ENCODE measurements around the gene RXRA. TPM values are rescaled to one million over a fixed set of nuclear protein-coding genes. Genes with fewer than 3 reads are reported as not detected.

Gene RXRA
- total RNA-seq, 4 donors from 2014 or later = 53.5 to 61.5 (median 56.5) TPM

DNA sequence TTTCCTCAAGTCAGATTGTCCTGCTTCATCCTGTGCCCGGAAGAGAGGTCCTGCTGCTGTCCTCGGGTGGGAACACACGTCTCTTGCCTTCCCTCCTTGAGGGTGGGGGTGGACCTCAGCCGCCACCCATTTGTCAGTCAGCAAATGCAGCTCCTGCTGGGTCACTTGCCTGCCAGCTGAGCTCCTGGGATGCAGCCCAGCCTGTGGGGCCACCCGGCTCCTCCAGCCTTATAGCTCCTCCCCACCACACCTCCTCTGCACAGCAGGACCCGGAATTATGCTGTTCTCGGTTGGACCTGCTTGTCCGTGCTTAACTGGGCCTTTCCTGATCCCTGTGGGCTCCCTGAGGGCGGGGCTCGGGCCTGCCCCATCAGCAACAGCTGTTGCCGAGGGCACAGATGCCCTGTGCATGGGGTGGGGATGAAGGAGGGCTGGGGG lies 52.7 kb downstream of the RXRA start:
- Histone ChIP-seq H3K36me3 (no peaks in the 10 kb centered on the region), H3K27me3 (no peaks in the 10 kb centered on the region), H3K4me1 (peaks cover 0 to 100% (median 98%) of the 10 kb centered on the region in 4 donors), H3K9me3 (no peaks in the 10 kb centered on the region), H3K4me3 (no peak overlapping the region), H3K27ac (peak overlapping the region; percentile 31 to 96 (median 82))
- peak in 1 of 2 donors; percentile 56 for TF ChIP-seq EP300 (IDR thresholded peaks at IDR 0.05)
- no peak for TF ChIP-seq POLR2A (IDR thresholded peaks at IDR 0.05)
- no peak for DNase-seq (ENCODE audit: low spot score in 2 of 2)
- 24 to 25% methylated on average over 9 to 10 of the region's 11 CpGs for WGBS, 2 donors

DNA sequence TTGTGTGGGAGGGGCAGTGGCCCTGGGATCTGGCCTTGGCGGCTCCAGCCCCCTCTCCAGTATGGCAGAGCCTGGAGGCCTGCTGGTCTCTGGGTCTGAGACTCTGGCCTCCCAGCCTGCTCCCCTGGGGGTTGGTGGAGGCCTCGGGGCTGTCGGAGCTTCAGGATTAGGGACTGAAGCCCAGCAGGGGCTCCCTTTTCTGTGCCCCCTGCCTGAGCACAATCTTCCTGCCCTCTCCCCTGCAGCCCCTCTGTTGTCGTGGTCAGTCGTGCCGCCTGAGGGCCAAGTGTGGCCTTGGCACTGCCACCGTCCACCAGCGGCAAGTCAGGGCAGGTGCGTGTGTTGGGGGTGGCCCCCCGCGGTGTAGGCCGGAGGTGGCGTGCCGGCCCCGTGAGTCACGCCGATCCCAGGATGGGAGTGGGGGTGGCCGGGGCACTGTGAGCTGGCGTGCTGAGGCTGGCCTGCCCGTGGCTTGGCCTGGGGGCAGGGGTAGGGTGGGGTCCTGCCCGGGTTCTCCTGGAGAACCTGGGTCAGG lies 53.6 kb downstream of the RXRA start:
- Histone ChIP-seq H3K36me3 (no peaks in the 10 kb centered on the region), H3K4me1 (peaks cover 0 to 100% (median 97%) of the 10 kb centered on the region in 4 donors), H3K27me3 (no peaks in the 10 kb centered on the region), H3K4me3 (no peak overlapping the region), H3K27ac (peak overlapping the region; percentile 31 to 96 (median 82)), H3K9me3 (no peaks in the 10 kb centered on the region)
- 34 to 83% methylated on average over 8 to 9 of the region's 21 CpGs for WGBS, 2 donors
- DNase-seq (ENCODE audit: low spot score in 2 of 2) = no peak
- TF ChIP-seq POLR2A (IDR thresholded peaks at IDR 0.05) = no peak
- TF ChIP-seq, protein P1, sequence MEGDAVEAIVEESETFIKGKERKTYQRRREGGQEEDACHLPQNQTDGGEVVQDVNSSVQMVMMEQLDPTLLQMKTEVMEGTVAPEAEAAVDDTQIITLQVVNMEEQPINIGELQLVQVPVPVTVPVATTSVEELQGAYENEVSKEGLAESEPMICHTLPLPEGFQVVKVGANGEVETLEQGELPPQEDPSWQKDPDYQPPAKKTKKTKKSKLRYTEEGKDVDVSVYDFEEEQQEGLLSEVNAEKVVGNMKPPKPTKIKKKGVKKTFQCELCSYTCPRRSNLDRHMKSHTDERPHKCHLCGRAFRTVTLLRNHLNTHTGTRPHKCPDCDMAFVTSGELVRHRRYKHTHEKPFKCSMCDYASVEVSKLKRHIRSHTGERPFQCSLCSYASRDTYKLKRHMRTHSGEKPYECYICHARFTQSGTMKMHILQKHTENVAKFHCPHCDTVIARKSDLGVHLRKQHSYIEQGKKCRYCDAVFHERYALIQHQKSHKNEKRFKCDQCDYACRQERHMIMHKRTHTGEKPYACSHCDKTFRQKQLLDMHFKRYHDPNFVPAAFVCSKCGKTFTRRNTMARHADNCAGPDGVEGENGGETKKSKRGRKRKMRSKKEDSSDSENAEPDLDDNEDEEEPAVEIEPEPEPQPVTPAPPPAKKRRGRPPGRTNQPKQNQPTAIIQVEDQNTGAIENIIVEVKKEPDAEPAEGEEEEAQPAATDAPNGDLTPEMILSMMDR (IDR thresholded peaks at IDR 0.05) = no peak
- no peak for TF ChIP-seq EP300 (IDR thresholded peaks at IDR 0.05)

DNA sequence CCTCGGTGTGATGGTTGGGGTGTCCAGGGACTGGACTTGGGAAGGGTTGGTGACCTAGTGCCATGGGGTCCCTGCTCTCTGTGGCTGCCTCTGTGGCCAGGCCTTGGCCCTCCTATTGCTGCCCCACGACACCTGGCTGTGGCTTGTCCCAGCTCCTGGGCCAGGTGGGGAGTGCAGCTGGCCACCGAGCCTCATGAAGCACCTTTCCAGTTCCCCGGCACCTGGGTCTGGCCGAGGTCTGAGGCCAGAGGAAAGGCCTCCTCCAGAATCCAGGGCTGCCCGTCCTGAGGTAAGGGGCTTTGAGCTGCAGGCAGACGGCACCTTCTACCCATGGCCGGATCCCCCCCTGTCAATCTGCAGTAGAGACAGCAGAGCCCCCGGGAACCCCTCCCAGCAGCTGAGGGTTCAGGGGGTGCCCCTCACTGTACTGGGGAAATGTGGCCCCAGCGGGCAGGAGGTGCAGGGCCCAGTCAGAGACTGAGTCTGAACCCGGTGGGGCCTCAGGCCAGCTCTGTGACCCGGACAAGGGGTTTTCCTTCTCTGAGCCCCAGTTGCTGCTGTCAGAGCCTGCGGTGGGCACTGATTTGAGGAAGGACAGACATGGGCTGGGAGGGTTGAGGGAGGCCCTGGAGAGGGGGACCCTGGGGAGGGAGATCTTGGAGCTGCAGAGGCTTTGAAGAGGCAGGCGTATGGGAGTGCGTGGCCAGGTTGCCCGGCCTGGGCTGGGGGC lies 54.5 kb downstream of the RXRA start:
- Histone ChIP-seq H3K36me3 (no peaks in the 10 kb centered on the region), H3K27ac (peak overlapping the region; percentile 16 to 96 (median 82)), H3K4me1 (peaks cover 0 to 100% (median 98%) of the 10 kb centered on the region in 4 donors), H3K4me3 (no peak overlapping the region), H3K27me3 (no peaks in the 10 kb centered on the region), H3K9me3 (no peaks in the 10 kb centered on the region)
- 65 to 67% methylated on average over 11 to 15 of the region's 16 CpGs for WGBS, 2 donors
- TF ChIP-seq POLR2A (IDR thresholded peaks at IDR 0.05) (no peak), EP300 (IDR thresholded peaks at IDR 0.05) (no peak)
- TF ChIP-seq, protein P1 (IDR thresholded peaks at IDR 0.05) = no peak
- DNase-seq (ENCODE audit: low spot score in 2 of 2) = no peak

DNA sequence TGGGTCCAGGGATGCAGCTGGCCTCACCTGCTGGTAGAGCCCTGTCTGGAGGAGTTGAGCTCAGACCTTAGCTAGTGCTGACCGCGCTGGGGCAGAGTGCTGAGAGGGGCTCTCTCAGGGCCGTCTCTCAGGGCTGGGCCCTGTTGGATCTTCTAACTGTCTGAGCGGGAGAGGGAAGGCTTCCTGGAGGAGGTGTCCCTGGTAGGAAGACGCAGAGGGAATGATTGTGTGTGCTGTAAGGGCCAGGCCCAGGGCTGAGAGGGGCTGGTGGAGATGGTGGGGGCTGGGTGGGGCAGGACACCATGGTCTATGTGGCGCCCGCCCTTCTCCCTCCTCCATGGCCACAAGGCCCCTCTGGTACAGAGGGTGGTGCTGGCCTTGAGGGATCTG lies 55.0 kb downstream of the RXRA start:
- Histone ChIP-seq H3K4me1 (peaks cover 3 to 100% (median 98%) of the 10 kb centered on the region in 4 donors), H3K9me3 (no peaks in the 10 kb centered on the region), H3K4me3 (no peak overlapping the region), H3K36me3 (no peaks in the 10 kb centered on the region), H3K27me3 (no peaks in the 10 kb centered on the region), H3K27ac (peak overlapping the region; percentile 16 to 96 (median 82))
- 93 to 100% methylated on average over 5 to 7 of the region's 7 CpGs for WGBS, 2 donors
- TF ChIP-seq, protein P1 (IDR thresholded peaks at IDR 0.05) = no peak
- TF ChIP-seq EP300 (IDR thresholded peaks at IDR 0.05) = no peak
- TF ChIP-seq POLR2A (IDR thresholded peaks at IDR 0.05) = no peak
- no peak for DNase-seq (ENCODE audit: low spot score in 2 of 2)

DNA sequence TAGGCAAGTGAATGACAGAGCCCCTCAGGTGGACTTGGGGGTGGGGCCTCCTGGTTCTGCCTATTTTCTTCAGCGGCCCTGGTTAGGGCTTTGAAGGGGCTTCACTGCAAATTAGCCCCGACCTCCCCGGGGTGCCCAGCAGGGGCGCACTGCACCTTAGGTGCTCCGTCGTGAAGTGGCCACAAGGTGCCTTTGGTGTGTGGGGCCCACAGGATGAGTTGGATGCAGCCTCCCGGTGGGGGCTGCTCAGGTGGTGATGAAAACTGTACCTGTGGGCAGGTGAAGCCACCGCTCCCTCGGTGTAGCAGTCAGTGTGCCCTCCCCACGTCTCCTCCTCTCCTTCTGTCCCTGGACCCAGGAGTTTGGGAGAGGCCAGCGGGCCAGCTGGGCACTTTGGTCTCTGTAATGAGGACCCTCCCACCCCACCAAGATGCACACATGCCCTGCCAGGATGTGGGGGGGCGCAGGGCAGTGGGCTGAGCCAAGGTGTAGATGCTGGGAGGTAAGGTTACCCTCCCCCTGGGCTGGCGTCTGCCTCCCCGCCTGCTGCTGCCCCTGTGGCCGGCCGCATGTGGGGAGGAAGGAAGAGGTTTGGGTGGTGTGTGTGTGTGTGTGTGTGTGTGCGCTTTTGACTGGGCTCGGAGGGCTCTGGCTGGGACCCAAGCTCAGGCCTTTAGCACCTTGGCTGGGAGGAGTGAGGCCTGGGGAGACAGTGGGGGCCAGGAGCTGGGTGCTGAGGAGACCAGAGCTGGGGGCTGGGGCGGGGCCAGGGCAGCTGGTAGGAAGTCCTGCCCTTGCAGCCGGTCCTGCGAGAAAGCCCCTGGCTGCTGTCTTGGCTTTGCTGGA lies 55.6 kb downstream of the RXRA start:
- 39 to 42% methylated on average over 15 to 16 of the region's 21 CpGs for WGBS, 2 donors
- H3K4me3 ChIP-seq = no peak overlapping the region
- H3K27ac ChIP-seq = peak overlapping the region in 3 of 4 donors; percentile 61 to 96 (median 91)
- DNase-seq (ENCODE audit: low spot score in 2 of 2) = no peak
- TF ChIP-seq POLR2A (IDR thresholded peaks at IDR 0.05) = no peak
- TF ChIP-seq, protein P1 (IDR thresholded peaks at IDR 0.05) = peak in 2 of 5 experiments; percentile 11 to 35
- peaks cover 3 to 100% (median 98%) of the 10 kb centered on the region in 4 donors for H3K4me1 ChIP-seq
- H3K27me3 ChIP-seq = no peaks in the 10 kb centered on the region
- no peaks in the 10 kb centered on the region for H3K36me3 ChIP-seq
- H3K9me3 ChIP-seq = no peaks in the 10 kb centered on the region

Measured in tibial nerve (tissue), 4 donors.